Lung microvascular endothelial cell (primary cell): Measurements from ENCODE around the gene PPP1R14C. TPM values are rescaled to one million over a fixed set of nuclear protein-coding genes. Genes with fewer than 3 reads are reported as not detected.

Experiments
- DNase-seq, 2 donors: peaks; one replicate each; pipeline versions ENCODE4 v3.0.0 to v3.0.0-alpha.2; 2010; ENCODE audit warnings: low read depth in 2 of 2
- total RNA-seq: library from RNA; depleted of rRNA; stranded (reverse); fragments of >200 nt; gene quantifications from 2 replicates; pipeline ENCODE4 v1.2.1, GENCODE V29; 2014

PPP1R14C gene
- total RNA-seq, 1 donor from 2014 or later, result not detected

DNA sequence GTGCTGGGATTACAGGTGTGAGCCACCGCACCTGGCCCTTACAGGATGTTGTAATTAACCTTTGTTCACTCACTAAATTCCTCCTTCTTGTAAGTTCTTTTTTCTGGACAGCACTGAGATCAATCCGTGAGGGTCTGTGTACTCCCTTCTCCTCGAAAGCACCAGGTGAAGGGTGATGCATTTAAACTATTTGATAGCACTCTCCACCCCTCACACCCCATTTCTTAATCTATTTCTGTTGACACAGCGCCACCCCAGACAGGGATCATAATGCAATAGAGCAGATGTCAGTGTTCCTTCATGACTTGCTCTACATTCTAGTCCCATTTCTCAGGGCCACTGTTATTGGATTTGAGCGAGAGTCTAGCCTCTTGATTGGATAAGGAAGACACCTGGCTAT is 46.3 kb downstream of the PPP1R14C start:
- DNase-seq, result no peak

DNA sequence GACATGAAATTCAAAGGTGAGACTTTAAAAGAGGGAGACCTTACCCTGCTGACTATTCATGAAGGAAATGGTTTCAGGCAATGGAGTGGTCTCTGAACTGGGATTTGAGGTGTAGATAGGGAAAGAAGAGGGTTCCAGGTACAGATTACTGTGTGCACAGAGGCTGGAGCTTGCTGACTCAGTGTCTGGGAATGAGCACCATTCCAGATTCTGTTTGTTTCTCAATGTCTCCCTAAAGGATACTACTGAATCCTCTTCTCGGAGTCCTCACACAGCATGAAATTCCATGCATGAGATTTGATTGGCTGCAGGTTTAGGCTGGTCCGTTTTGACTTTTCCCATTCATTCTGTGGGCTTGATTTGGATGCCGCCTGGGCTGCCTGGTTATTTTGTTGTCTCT is 49.0 kb downstream of the PPP1R14C start:
- DNase-seq, result no peak

DNA sequence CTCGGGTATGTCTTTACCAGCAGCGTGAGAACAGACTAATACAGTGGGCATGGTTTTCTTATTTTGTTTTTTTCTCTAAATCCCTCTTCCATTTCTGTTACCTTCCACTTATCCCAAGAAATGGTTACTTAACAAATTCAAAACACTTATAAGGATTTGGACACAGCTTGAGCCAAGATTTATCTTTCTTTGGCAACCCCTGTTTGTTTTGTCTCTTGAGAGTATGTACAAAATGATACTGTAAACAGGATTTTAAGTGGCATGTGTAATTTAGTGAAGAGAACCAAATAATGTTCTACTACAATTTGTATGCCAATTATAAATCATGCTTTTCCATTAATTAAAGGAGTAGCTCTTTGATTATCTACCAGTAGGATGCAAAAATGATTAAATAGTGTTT is 51.4 kb downstream of the PPP1R14C start:
- DNase-seq, result no peak

DNA sequence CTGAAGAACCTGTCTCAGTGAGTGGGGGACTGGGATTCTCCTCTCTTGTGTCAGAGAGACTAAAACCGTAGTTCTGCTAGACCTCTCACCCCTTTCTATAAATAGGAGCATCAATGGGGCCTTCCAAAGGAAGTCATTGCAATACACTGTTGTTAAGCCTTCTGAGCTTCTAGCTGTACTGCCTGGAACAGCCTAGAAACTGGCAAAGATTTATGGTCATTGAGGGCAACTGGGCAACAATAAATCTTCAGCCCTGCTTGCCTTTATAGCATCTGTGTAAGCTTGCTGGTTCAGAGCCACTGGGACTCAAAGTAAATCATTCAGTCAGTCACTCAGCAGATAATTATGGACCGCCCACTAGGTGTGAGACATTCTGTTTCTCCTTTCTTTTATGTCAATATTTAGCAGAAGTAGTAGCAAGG is 53.2 kb downstream of the PPP1R14C start:
- DNase-seq, result no peak

DNA sequence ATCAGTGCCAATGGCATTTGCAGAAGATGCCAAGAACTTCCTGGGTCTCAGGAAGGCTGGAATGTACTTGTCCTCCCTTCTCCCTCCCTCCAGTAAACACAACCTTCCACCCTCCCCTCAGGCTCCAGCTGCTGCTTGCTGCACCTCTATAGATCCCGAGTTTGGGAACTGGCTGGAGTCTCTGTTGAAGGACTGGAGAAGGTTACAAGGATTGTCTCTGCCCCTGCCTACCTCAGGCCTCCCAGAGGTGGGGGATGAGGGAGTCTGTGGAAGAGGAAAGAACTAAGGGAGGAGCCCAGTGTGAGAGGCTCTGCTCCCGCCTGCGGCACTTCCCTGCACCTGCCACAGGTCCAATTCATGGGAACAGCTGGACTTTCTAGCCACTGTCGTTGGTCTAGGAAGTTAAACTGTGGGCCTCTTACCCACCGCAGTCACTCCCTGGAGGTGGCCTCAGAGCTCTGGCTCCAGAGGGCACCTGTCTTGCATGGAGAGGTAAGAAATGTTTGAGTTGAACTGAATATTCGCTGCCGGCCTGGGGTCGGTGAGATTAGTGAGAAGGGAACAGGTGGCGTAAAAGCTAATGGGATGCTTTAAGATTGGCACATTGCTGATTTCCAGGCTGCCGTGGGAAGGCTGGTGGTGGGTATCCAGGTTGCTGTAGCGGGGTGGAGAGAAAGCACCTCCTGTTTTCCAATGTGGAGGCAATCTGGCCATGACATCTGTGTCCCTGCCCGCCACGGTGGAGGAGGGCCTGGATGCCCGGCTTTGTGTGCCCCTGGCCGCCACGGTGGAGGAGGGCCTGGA is 54.3 kb downstream of the PPP1R14C start:
- no peak for DNase-seq

DNA sequence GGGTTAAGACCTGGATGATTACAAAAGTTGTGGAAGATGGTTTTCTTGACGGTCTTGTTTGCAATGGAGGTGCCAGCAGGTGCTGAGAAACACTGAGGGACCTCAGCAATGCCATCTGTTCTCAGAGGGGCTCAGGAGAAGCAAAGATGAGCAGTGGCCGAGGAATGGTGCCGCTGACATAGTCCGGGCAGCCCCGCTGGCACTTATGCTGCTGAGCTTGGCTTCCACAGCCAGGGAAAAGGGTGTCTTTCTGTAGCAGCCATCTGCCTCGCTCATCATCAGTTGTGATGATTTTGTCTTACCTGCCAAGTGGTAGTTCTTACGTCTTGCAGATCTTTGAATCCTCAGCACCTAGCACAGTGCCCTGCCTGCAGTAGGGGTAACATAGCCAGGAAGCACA is 55.7 kb downstream of the PPP1R14C start:
- DNase-seq, result no peak

DNA sequence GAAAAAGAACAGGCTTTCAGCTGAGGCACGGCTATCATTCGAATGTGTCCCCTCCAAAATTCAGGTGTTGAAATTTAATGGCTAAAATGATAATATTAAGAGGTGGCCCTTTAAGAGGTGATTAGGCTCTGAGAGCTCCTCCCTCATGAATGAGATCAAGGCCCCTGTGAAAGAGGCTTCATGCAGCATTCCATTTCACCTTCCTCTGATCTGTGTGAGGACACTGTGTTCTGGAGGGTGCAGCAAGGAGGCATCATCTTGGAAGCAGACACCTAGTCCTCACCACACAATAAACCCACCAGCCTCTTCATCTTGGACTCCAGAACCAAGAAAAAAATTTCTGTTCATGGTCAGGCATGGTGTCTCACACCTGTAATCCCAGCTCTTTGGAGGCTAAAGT is 56.4 kb downstream of the PPP1R14C start:
- DNase-seq, result no peak

DNA sequence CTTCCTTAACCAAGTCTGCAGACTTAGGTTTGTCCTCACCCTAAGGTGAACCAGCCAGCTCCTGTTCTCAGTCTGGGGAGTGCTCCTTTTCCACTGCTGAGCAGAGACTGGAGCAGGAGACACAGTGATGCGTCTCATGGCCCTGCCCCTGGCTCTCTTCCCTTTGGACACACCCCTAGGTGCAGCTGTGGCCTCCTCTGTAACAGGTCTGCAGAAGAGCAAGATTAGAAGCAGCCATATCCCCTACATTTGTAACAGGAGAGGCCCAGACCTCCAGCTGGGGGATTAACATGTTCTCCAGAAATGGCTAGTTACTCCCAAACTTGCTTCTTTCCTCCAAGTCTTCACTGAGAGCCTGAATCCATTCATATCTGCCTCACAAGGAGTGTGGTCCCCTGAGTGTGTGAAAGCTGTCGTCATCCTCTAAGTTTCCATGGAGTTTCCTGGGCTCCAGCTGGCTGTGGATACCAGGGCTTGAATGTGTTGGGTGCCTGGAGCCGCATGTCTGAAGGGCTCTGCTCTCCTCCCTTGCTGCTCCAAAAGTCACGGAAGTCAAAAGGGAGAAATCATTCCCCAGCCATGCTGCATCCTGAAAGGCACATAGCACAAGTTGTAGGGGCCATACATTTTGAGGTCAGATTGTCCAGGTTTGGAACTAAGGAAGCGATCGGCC is 57.7 kb downstream of the PPP1R14C start:
- DNase-seq, result no peak

DNA sequence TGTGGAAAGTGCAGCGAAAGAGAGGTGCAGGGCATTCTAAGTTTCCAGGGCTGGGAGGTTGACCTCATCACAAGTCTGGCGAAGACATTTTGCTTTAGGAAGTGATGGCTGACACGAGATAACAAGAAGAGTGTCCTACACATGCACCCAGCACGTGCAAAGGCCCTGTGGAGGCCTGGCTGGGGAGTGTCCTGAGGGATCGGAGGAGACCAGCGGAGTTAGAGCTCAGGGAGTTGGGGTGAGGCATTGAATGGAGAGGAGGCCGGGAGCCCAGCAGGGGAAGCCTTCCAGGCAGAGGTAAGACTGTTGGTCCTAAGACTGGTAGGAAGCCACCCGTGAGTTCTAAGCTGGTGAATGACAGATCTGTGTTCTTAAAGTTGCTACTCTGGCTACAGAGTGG is 58.4 kb downstream of the PPP1R14C start:
- DNase-seq, result no peak

DNA sequence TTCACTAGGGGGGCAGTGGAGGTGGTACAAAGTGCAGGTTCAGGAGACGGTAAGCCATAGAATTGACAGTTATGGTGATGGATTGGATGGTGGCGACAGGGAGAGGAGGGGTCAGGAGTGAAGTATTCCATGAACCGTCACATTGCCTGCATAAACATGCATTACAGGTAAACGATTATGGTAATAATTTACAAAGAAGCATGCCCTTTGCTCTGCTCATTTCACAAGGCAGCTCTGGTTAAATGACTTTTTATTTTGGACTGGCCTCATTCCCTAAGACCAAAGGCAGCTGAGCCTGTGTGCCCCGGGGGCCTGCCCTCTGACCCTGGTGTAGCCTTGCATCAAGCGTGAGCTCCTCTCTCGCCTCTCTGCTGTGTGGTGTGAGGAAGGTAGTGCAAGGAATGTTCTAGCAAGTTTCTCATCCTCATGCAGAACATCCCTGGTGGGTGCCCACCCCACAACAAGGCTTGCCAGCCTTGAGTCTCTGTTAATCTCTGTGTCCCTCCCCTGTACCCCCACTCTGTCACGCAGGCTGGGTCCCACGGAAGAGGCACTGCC is 59.0 kb downstream of the PPP1R14C start:
- no peak for DNase-seq

DNA sequence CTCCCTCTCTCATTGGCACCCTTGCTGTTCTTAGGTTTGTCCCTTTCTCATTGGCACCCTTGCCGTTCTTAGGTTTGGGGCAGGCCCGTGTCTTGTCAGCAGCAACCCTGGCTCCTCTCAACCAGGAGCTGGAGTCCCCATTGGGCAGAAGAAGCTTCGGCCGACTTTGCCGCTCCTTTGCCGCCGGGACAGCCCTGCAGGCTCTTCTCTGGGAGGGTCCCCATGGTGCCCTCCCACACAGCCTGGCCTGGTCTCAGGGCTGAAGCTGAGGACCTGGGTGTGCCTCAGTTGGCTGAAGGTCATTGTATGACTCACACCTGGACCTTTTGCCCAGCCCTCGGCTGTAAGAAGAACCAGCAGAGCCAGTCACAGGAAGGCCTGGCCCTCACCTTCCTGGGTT is 59.6 kb downstream of the PPP1R14C start:
- no peak for DNase-seq

DNA sequence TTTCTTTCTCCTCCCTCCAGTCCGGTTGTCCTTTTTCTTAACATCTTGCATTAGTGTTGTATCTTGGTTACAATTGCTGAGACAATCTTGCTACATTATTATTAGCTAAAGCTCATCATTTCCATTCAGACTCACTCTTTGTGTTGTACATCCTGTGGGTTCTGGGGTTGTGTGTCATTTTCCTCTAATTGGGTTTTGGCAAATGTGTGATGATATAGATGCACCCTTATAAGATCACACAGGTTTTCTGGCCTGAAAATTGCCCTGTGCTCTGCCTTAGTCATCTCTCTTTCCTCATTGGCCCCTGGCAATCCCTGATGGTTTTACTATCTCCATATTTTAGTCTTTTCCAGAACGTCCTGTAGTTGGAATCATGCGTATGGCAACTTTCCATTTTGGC is 60.1 kb downstream of the PPP1R14C start:
- no peak for DNase-seq

DNA sequence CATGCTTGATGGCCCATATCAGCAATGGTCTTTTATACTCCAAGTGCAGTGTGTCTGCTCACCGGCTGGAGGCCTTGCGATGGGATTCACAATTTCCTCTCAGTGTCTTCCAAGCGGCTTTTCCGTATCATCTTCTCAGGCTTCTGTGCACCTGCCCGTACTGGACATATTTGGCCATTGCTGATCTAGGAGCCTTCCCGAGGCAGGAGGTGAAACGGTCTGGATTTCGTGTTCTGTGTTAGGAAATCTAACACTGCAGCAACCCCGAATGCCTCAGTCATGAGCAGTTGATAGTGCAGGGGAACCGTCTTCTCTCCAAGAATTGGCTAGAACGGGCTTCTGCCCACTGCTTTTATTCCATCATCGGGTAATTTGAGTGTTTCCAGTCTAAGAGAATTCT is 60.5 kb downstream of the PPP1R14C start:
- DNase-seq, result no peak

DNA sequence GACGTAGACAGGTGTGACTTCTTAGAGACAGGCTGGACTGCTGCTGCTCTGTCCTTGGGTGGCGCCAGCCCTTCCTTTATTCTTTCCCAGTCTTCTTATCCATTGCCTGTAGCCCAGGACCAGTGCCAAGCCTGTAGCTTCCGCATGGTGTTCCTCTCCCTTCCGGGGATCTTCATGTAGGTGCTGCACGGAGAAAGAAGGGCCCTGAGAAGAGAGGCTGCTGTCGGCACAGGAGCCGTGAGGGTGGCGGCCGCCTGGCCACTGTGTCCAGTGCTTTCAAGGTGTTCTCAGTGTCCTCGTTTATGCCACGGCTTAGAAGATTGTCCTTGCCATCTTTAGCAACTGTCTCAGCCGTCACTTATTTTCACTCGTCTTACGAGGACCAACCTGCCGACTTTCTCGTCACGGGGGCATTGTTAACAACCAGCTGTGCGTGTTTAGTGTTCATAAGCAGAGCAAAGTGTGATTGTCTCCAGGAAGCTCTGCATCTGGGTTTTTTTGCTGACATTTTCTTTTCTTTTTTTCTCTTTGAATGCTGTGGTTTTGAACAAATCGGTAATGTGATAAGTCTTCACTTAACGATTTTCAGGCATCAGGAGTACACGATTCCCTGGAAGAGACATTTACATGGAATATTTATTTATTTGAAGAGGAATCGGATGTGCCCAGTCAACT is 61.2 kb downstream of the PPP1R14C start:
- DNase-seq, result no peak

DNA sequence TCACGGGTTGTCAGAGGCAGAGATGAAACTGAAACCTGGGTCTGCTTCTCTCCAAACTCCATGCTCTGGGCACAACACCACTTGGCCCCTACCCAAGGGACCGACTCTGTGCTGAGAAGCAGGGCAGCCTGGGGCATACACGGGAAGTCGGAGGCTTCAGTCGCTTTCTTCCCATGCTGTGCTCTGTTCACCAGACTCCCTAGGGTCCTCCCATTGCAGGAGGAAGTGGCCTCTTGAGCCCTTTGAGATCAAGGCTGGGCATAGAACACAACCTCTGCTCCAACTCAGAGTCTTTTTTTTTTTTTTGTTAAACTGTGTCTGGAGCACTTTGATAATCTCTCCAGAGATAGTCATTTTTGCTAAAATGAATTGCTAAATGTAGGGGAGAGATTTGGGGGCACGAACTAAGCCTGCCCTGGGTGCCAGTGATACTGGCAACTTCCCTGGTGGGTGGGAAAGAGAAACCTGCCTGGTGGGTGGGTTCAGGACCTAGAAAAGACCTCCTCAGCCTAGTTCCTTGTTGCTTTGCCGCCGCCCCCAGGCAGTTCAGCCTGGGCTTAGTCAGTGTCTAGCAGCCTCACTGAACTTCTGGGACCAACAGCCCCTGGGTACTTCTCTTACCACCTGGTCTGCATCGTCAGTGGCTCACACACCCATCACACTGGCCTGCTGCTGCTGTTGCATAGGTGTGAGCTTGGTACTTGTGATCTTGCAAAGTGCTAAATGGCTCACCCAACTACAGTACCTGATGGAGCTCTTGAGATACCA is 62.0 kb downstream of the PPP1R14C start:
- DNase-seq, result no peak

DNA sequence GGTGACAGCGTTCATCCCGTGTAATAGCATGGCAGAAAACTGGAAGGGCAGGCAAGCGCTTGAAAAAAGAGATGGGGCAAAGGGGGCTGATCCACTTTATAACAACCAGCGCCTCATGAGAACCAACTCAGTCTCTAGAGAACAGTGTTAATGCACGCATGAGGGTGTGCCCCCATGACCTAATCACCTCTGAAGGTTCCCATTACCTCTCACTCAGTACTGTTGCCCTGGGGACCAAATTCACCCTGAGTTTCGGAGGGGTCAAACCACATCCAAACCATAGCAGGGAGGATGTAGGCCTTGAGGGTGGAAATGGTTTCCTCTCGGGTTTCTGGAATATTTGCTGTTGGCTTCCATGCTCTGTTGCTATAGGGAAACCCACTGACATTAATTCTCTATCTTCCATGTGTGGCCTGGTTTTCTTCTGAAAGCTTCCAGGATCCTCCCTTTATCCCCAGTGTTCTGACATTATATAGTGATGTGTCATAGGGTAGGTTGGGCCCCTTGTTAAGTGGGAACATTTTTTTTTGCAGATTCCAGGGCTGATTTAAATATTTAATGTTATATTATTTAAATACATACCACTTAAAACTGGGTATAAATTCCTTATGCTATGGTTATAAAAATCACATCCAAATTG is 65.2 kb downstream of the PPP1R14C start:
- DNase-seq, result no peak

DNA sequence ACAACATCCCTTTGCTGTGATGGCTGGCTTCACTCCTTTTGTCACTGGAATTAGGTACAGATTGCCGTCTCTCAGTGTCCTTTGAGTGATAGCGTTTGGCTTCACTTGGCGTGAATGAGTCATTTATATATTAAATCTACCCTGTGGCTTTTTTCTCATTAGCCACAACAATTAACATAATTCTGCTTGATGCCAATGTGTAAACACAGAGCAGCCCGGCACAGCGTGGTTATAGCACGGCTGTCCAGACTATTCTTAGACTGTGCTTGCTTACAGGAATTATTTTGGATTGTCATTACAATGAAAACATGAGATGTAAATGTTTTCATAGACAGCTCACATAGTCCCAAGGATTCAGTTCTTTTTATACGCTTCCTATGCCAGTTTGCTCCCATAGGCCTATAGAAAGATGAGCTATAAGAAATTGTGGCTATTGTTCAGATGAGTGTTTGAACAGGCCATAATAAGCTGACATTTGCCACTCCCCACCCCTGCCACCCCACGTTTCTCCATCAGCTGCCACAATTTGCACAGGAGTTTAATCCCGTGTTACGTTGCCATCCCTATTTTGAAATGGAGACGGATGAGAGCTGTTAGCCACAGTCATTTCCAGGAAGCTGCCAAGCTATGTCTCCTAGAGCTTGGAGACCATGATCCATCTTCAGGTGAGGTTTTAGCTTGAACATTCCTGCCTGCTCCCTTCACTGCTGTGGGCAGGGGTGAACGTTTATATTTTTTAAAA is 65.9 kb downstream of the PPP1R14C start:
- DNase-seq, result no peak

DNA sequence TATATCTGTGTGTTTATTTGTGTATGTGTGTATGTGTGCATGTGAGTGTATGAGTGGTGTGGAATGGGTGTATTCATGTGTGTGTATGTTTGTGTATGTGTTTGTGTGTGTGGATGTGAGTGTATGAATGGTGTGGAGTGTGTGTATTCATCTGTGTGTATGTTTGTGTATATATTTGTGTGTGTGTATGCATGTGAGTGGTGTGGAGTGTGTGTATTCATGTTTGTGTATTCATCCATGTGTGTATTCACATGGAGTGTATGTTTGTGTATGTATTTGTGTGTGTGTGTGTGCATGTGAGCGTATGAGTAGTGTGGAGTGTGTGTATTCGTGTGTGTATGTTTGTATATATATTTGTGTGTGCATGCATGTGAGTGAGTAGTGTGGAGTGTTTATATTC is 66.6 kb downstream of the PPP1R14C start:
- no peak for DNase-seq

DNA sequence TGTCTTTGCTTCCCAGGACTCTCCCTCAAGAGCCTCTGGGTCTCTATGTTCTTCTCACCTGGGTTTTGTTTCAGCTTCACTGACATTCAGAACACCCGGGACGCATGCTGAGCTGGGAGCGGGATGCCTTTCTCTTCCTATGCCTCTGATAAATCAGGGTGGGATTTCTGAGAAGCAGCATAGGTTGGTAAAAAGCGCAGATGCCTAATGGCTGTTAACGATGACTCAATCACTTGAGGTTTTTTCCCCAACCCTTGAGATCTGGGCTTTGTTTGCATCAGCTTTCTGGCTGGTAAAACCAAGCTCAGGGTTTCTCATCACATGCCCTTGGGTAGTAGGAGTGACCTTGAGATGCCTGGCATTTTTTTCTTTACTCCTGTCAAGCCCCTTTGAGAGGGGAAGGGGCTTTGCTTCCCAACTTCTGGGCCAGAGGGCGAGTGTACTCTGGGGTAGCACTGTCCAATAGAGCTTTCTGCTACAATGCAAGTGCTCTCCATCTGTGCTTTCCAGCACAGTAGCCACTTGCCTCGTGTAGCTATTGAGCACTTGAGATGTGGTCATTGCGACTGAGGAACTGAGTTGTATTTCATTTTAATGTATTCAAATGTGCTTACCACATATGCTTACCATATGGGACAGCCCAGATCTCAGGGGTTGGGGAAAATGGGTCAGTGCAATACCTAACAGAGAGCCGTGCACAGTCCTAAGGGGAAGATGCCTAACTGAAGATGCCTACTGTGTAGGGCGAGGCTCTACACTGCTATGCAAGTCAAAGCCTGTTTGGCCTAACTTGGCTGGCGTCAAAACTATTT is 69.1 kb downstream of the PPP1R14C start:
- DNase-seq, result no peak

DNA sequence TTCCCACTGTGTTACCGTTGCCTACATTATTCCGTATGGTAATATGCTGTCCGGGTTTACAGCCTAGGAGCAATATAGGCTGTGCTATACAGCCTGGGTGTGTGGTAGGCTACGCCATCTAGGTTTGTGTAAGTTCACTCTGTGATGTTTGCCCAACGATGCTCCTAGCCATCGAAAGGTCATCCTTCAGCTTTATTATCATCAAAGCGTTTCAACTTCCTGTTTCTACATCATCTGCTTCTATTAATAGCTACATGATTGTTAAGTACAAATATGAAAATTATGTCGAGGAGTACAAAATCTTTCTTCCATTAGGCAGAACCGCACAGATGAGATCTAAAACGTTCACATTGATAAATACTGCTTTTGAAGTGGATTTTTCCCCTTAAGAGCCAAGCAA is 69.9 kb downstream of the PPP1R14C start:
- no peak for DNase-seq
